Measurements from ENCODE around the gene EGLN3.

DNA sequence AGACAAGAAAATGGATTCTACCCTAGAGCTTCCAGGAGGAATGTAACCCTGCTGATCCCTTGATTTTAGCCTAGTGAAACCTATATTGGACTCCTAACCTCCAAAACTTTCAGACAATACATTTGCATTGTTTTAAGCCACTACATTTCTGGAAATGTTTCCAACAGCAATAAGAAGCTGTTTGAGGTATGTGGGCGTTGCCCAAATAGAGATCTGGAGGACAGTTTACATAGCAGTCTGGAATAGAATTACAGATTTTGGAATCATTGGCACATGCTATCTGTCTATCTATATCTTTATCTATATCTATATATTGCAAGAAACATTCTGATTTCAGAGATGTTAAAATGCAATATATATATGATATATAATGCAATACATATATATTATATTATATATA is 42.4 kb upstream of the EGLN3 start:
- TF ChIP-seq, protein P1, sequence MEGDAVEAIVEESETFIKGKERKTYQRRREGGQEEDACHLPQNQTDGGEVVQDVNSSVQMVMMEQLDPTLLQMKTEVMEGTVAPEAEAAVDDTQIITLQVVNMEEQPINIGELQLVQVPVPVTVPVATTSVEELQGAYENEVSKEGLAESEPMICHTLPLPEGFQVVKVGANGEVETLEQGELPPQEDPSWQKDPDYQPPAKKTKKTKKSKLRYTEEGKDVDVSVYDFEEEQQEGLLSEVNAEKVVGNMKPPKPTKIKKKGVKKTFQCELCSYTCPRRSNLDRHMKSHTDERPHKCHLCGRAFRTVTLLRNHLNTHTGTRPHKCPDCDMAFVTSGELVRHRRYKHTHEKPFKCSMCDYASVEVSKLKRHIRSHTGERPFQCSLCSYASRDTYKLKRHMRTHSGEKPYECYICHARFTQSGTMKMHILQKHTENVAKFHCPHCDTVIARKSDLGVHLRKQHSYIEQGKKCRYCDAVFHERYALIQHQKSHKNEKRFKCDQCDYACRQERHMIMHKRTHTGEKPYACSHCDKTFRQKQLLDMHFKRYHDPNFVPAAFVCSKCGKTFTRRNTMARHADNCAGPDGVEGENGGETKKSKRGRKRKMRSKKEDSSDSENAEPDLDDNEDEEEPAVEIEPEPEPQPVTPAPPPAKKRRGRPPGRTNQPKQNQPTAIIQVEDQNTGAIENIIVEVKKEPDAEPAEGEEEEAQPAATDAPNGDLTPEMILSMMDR (IDR thresholded peaks at IDR 0.05), result no peak
- TF ChIP-seq POLR2AphosphoS5 (IDR thresholded peaks at IDR 0.05) (no peak), EP300 (IDR thresholded peaks at IDR 0.05) (no peak)
